Spleen (tissue), 11 donors: Measurements from ENCODE around the gene CD2BP2. TPM values are rescaled to one million over a fixed set of nuclear protein-coding genes. Genes with fewer than 3 reads are reported as not detected.
A peak's percentile ranks its signal among the peaks of the same experiment; 100 is the strongest.

Experiments used
- DNase-seq: peaks from one replicate; pipeline ENCODE4 v3.0.0-alpha.2; 2020
- H3K27ac ChIP-seq, 8 donors: fragments of 200-600 bp; sonication (generic) in 7 of 8; 1 replicate in 4 of 8; 2 replicates in 4 of 8; pipeline versions ENCODE4 v1.5.0 to v1.8.0; 2016 to 2021; ENCODE audit warnings: inconsistent platforms in 4 of 8, mild to moderate bottlenecking in 4 of 8, moderate library complexity in 1 of 8
- H3K27me3 ChIP-seq, 7 donors: fragments of 200-600 bp; sonication (generic) in 6 of 7; replicated peaks in 1 of 7; 1 replicate in 4 of 7; 2 replicates in 3 of 7; pipeline versions ENCODE4 v1.5.0 to v1.8.0; 2016 to 2021; ENCODE audit warnings: inconsistent platforms in 3 of 7, mild to moderate bottlenecking in 1 of 7
- H3K36me3 ChIP-seq, 6 donors: fragments of 200-600 bp; sonication (generic) in 5 of 6; 1 replicate in 4 of 6; 2 replicates in 2 of 6; pipeline versions ENCODE4 v1.5.0 to v1.8.0; 2016 to 2021; ENCODE audit warnings: inconsistent platforms in 2 of 6
- H3K4me1 ChIP-seq, 6 donors: fragments of 200-600 bp; sonication (generic) in 5 of 6; 1 replicate in 3 of 6; 2 replicates in 3 of 6; pipeline versions ENCODE4 v1.5.0 to v1.8.0; 2016 to 2021; ENCODE audit warnings: inconsistent platforms in 3 of 6
- H3K4me3 ChIP-seq, 8 donors: fragments of 200-600 bp; sonication (generic) in 7 of 8; 1 replicate in 4 of 8; 2 replicates in 4 of 8; pipeline versions ENCODE4 v1.5.0 to v1.8.0; 2016 to 2021; ENCODE audit warnings: inconsistent platforms in 4 of 8, mild to moderate bottlenecking in 4 of 8, moderate library complexity in 2 of 8
- H3K9me3 ChIP-seq, 8 donors: fragments of 200-600 bp; sonication (generic) in 7 of 8; 1 replicate in 4 of 8; 2 replicates in 4 of 8; pipeline versions ENCODE4 v1.5.0 to v1.8.0; 2016 to 2021; ENCODE audit warnings: inconsistent platforms in 4 of 8
- POLR2A ChIP-seq, 3 donors: fragments of 450-650 bp; IDR thresholded peaks; one replicate each; pipeline ENCODE4 v1.5.1; 2017; ENCODE audit warnings: antibody characterized with exemption in 3 of 3, mild to moderate bottlenecking in 1 of 3
- POLR2AphosphoS5 ChIP-seq, 3 donors: sonication (generic); formaldehyde crosslinking; IDR thresholded peaks; one replicate each; pipeline ENCODE4 v1.5.1; 2017; ENCODE audit warnings: antibody characterized with exemption in 3 of 3
- WGBS, 5 donors: extraction: QIAGEN DNeasy Blood & Tissue Kit in 3 of 5; methylation state at CpG; one replicate each; pipeline versions ENCODE4 v1.1.5 to v1.1.7; 2013 to 2018; 5-methylcytosine and 5-hydroxymethylcytosine counted together
- intact Hi-C: fragments of 100-400 bp; cut with DNase I; formaldehyde crosslinking; loops from one replicate; pipeline ENCODE4 v1.15.0; 2023; ENCODE audit warnings: low total_unique reads
- polyA plus RNA-seq, 3 donors: library from polyadenylated mRNA; stranded (reverse); fragments of 200-250 nt; gene quantifications; one replicate each; pipeline ENCODE4 v1.2.1, GENCODE V29; 2013
- total RNA-seq, 7 donors: library from RNA; depleted of rRNA in 3 of 7; stranded (reverse); fragments of >200 nt in 3 of 7; fragmentation: NEBNext Ultra II Directional in 4 of 7; extraction: Animal tissue kit (Norgen Biotek cat#: 25700) in 4 of 7; gene quantifications; one replicate each; pipeline versions ENCODE4 v1.1.0 to v1.2.1, GENCODE V29; 2016 to 2021
- TF ChIP-seq, protein P1 (sequence below), 11 experiments: fragments of 200-600 bp in 7 of 11; fragments of 450-650 bp in 4 of 11; sonication (generic) in 4 of 11; IDR thresholded peaks in 8 of 11; conservative IDR thresholded peaks in 3 of 11; 1 replicate in 7 of 11; 2 replicates in 4 of 11; pipeline versions ENCODE4 v1.4.0 to v1.8.0; 2016 to 2021; ENCODE audit warnings: antibody characterized with exemption in 11 of 11, inconsistent platforms in 4 of 11, mild to moderate bottlenecking in 1 of 11
- donor health status: healthy with polysubstance abuse.
- donor health status: DM: no; HTN: no; CAD: no; lungs with moderate emphysema.
- donor health status: DM: no; HTN: no; CAD: no.
- donor health status: Bipolar disorder and iron deficiency.
- donor health status: healthy.
- donor health status: DM: no; HTN: no; CAD: no.
- donor health status: DM: yes; HTN: yes; CAD: no.

CD2BP2 gene
- total and polyA plus RNA-seq, 10 donors, result 27.8 to 60.0 (median 43.0) TPM

- Histone ChIP-seq H3K9me3 (no peaks in the 10 kb centered on the region), H3K4me3 (peak overlapping the region; percentile 57 to 87 (median 82)), H3K27ac (peak overlapping the region; percentile 51 to 82 (median 76)), H3K27me3 (no peaks in the 10 kb centered on the region), H3K4me1 (peaks cover 10 to 68% (median 48%) of the 10 kb centered on the region in 6 donors), H3K36me3 (peaks cover 0 to 20% (median 13%) of the 10 kb centered on the region in 6 donors)
- WGBS, 5 donors, result 19 to 24% (median 22%) methylated on average over 13 of the region's 13 CpGs
- intact Hi-C loops, result no loop called here
- DNase-seq, result no peak
- TF ChIP-seq POLR2AphosphoS5 (IDR thresholded peaks at IDR 0.05), result no peak
- TF ChIP-seq POLR2A (IDR thresholded peaks at IDR 0.05), result no peak
- TF ChIP-seq, protein P1, sequence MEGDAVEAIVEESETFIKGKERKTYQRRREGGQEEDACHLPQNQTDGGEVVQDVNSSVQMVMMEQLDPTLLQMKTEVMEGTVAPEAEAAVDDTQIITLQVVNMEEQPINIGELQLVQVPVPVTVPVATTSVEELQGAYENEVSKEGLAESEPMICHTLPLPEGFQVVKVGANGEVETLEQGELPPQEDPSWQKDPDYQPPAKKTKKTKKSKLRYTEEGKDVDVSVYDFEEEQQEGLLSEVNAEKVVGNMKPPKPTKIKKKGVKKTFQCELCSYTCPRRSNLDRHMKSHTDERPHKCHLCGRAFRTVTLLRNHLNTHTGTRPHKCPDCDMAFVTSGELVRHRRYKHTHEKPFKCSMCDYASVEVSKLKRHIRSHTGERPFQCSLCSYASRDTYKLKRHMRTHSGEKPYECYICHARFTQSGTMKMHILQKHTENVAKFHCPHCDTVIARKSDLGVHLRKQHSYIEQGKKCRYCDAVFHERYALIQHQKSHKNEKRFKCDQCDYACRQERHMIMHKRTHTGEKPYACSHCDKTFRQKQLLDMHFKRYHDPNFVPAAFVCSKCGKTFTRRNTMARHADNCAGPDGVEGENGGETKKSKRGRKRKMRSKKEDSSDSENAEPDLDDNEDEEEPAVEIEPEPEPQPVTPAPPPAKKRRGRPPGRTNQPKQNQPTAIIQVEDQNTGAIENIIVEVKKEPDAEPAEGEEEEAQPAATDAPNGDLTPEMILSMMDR (IDR thresholded peaks at IDR 0.05 in 8 of 11, conservative IDR thresholded peaks at IDR 0.05 in 3 of 11), result no peak
Measured at GRCh38 chr16:30395992-30396585, 41.0 kb upstream of the CD2BP2 start.

GRCh38 chr16:30395155-30395991 lies 40.3 kb upstream of the CD2BP2 start, which contains the start of gene ZNF48:
Gene ZNF48, plus strand, starts transcription at chr16:30395420. Its CDS starts 375 bp downstream, at chr16:30395795.
- H3K27me3 ChIP-seq, result no peaks in the 10 kb centered on the region
- intact Hi-C loops, result no loop called here
- peaks cover 0 to 20% (median 13%) of the 10 kb centered on the region in 6 donors for H3K36me3 ChIP-seq
- no peaks in the 10 kb centered on the region for H3K9me3 ChIP-seq
- peaks cover 10 to 61% (median 41%) of the 10 kb centered on the region in 6 donors for H3K4me1 ChIP-seq
- peak; percentile 96 for DNase-seq
- peak within 1 kb of the TSS; percentile 55 to 82 (median 76) for H3K27ac ChIP-seq
- TF ChIP-seq, protein P1 (IDR thresholded peaks at IDR 0.05 in 8 of 11, conservative IDR thresholded peaks at IDR 0.05 in 3 of 11), result peak in 6 of 11 experiments; percentile 8 to 59 (median 42)
- TF ChIP-seq POLR2AphosphoS5 (IDR thresholded peaks at IDR 0.05) (peak; percentile 75 to 86 (median 82)), POLR2A (IDR thresholded peaks at IDR 0.05) (no peak)
- 0 to 1% (median 0%) methylated on average over 38 to 103 of the region's 103 CpGs for WGBS, 5 donors
- H3K4me3 ChIP-seq, result peak within 1 kb of the TSS; percentile 57 to 87 (median 82)

DNA sequence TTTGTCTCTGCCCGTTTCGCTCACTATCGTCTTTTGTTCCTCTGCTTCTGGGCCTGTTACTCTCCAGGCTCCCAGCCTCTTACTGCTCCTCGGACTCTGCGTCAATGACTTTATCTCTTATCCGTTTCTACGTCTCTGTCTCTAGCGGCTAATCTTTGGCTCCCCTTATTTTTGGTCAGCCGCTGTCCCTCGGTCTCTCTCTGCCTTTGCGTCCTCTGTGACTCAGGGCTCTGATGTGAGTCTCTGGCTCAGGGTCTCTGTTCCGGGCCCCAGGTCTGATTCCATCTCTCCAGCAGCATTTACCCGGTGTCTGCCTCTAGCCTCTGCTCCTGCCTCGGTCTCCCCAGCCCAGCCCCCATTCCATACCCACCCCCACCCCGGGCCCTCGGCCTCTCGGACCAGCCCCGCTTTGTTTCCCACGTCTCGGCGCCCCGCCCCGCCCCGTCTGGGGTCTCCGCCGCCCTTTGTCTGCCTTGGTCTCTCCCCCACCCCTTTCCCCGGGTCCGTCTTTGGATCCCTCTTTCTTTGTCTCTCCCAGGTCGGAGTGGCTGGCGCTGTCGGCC lies 39.6 kb upstream of the CD2BP2 start:
- Histone ChIP-seq H3K4me3 (peak overlapping the region; percentile 57 to 87 (median 82)), H3K9me3 (no peaks in the 10 kb centered on the region), H3K27me3 (no peaks in the 10 kb centered on the region), H3K27ac (peak overlapping the region; percentile 55 to 82 (median 76)), H3K36me3 (peaks cover 0 to 20% (median 13%) of the 10 kb centered on the region in 6 donors), H3K4me1 (peaks cover 10 to 54% (median 35%) of the 10 kb centered on the region in 6 donors)
- TF ChIP-seq, protein P1 (IDR thresholded peaks at IDR 0.05 in 8 of 11, conservative IDR thresholded peaks at IDR 0.05 in 3 of 11), result no peak
- TF ChIP-seq POLR2A (IDR thresholded peaks at IDR 0.05) (no peak), POLR2AphosphoS5 (IDR thresholded peaks at IDR 0.05) (no peak)
- intact Hi-C loops, result no loop called here
- no peak for DNase-seq
- WGBS, 5 donors, result 15 to 20% (median 18%) methylated on average over 31 of the region's 31 CpGs
